NCI-H2107 (cell line): ENCODE measurements around the gene COG1.
"Not testable (repeated sequence)": the region's sequence is repeated elsewhere in the genome, so short reads cannot be mapped to it uniquely, and the experiment has no call there.

Experiments used
- DNase-seq: peaks from one replicate; lab custom pipeline; 2025; lab: John Stamatoyannopoulos, UW

COG1 gene

GRCh38 chr17:73192894-73193701, at the start of gene COG1:
Gene COG1 (plus strand): TSS chr17:73193055. CDS start chr17:73193070, 15 bp downstream.
- peak; percentile 76 for DNase-seq

DNA sequence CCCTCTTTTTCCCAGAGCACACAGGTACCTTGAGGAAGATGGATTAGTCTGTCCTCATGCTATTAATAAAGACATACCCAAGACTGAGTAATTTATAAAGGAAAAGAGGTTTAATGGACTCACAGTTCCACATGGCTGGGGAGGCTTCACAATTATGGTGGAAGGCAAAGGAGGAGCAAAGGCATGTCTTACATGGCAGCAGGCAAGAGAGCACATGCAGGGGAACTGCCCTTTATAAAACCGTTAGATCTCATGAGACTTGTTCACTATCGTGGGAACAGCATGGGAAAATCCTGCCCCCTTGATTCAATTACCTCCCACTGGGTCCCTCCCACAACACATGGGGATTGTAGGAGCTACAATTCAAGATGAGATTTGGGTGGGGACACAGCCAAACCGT, 48.6 kb upstream of the COG1 start:
- not testable (repeated sequence) for DNase-seq

DNA sequence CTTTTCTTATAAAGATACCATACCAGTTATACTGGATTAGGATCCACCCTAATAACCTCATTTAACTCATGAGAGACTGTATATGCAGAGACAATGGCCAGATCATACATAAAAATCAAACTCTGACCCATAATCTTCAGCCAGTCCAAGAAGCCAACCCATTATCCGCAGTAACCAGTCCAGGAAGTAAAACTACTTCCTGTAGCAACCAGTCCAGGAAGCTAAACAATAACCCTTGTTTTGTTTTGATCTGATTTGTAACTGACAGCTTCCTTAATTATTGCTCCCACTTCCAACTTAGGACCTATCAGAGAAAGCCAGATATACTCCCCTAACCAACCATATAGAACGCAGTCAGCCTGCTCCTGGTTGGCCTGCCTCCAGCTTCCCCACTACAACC, 47.2 kb upstream of the COG1 start:
- no peak for DNase-seq

- not testable (repeated sequence) for DNase-seq
Measured at GRCh38 chr17:73147791-73148190, 45.1 kb upstream of the COG1 start.

DNA sequence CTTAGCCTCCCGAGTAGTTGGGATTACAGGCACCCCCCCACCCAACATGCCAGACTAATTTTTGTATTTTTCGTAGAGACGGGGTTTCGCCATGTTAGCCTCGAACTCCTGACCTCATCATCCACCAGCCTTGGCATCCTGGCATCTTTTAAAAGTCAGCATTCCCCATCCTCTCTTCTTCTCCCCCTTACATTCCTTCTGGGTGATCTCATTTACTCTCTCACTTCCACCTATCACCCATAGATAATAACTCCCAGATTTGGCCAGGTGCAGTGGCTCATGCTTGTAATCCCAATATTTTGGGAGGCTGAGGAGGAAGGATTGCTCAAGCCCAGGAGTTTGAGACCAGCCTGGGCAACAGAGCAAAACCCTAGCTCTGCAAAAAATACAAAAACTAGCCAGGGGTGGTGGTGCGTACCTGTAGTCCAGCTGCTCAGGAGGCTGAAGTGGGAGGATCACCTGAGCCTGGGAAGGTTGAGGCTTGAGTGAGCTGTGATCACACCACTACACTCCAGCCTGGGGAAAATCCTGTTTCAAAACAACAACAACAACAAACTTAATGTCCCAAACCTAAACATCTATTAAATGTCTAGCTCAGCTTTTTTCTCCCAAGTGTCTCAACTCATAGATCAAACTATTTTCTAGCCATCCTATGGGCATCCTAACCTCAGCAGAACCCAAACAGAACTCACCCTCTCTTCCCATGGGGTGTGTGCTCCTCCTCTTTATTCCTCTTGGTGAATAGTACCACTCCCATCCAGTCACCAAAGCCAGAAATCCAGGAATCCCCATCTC, 44.1 kb upstream of the COG1 start:
- no peak for DNase-seq

DNA sequence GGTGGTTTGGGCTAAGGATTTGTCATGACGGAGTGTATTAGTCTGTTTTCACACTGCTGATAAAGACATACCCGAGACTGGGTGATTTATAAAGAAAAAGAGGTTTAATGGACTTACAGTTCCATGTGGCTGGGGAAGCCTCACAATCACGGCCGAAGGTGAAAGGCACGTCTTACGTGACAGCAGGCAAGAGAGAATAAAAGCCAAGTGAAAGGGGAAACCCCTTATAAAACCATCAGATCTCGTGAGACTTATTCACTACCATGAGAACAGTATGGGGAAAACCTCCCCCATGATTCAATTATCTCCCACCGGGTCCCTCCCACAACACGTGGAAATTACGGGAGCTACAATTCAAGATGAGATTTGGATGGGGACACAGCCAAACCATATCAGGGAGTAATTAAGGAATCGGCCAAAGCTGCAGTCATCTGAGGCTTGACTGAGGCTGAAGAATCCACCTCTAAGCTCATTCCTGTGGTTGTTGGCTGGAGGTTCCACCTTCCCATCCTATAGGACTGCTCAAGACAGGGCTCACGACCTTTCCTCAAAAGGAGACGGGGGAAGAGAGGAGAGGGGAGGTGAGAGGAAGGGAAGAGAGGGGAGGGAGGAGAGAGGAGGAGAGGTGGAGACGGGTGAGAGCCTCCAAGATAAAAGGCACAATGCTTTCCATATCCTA, 42.1 kb upstream of the COG1 start:
- DNase-seq: not testable (repeated sequence)

GRCh38 chr17:73151916-73152632, 40.8 kb upstream of the COG1 start:
- DNase-seq: no peak

- DNase-seq: no peak
Measured at GRCh38 chr17:73155410-73156165, 37.3 kb upstream of the COG1 start.

DNA sequence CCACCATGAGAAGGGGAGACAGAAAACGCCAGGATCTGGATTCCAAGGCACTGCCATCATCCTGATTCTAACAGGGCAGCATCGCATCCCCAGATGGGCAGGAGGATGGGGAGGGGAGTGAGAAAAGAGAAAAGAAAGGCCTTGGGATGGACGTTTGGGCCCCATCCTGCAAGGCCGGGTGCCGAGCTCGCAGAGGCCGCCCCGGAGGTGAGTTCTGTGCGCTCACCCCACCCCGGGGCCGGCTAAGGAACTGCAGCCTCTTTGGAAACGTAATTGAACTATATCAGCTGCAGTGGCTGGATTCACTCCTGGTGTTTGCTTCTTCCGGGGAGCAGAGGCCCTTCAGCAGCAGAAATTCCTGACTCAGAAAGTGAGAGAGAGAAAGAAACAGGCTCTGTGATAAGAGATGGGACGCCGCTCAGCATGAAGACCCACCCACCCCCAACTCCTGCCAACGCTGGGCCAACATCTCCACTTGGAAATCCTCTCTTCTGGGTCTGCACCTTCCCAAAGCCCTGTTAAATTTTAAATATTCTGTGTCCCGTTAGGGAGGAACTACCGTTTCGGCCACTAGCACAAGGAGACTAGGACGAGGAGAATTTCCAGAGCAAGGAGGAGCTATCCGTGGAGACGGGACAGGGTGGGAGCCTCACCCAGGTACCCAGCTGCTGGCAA, 36.6 kb upstream of the COG1 start:
- peak; percentile 32 for DNase-seq

DNA sequence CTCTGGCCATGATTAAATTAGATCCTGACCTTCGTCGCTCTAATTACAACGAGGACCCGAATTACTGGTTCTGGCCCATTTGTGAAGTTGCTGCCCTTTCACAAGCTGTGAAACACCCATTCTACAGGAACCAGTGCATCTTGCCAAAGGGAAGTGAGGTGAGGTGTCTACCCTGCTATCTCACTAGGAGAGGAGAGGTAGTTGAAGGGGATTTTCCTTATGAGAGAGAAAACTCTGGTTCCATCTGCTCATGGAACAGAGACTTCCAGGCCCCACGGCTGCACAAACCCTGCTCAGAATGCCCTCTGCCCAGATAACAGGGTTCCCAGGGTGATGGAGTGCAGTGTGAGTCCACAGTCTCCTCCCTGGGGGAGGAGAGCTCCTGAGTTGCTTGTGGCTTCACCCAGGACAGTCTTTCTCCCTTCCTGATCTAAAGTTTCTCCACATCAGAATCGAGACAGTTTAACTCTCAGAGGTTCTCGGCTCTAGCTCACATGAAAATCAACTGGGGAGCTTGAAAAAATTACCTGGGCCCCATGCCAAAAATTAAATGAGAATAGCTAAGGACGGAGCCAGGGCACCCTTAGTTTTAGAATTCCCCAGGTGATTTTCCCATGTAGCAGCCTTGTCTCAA, 35.9 kb upstream of the COG1 start:
- no peak for DNase-seq

DNA sequence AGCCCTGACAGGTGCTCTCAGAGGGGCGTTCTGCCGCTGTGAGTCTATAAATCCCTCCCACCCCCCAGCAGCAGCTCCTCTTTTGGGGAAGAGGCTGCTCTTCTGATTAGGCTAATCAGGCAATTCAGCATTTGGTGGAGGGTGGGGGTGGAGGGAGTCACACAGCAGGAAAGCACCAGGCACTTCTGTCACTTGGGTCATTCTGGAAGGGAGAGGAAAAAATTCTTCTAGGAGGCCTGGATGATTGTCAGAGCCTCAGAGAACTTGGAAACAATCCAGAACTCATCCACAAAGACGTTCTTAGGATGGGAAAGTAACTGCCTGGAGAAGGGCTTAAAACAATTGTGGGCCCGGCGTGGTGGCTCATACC, 35.3 kb upstream of the COG1 start:
- no peak for DNase-seq

- no peak for DNase-seq
Measured at GRCh38 chr17:73158133-73158532, 34.7 kb upstream of the COG1 start.

DNA sequence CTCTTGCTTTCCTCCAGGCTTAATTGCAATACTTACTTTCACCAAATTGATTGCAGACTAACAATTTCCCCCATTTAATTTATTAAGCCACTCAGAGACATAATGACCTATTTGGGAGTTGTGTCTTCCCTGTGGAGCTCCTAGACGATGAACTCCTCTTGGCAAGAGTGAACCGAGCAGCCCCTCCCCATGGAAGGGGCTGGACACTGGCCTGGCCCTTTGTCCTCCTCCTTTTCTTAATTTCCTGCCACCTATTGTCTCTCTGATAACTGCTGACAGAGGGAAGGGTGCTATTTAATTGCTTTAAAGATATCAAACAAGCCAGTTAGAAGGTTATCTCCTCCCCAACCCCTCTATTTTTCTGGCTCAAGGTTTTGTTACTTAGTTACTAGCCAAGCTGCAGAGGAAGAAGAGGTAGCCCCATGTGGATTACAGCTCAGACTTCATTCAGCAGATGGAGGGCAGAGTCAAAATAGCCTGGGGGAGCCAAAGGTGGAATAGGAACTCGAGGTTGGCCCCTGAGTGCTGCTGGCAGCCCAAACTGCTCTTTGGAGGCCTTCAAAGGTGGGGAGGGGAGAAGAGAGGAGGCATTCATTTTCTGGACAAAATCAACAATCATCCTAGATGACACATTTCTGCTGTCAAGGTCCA, 31.8 kb upstream of the COG1 start:
- DNase-seq: no peak

DNA sequence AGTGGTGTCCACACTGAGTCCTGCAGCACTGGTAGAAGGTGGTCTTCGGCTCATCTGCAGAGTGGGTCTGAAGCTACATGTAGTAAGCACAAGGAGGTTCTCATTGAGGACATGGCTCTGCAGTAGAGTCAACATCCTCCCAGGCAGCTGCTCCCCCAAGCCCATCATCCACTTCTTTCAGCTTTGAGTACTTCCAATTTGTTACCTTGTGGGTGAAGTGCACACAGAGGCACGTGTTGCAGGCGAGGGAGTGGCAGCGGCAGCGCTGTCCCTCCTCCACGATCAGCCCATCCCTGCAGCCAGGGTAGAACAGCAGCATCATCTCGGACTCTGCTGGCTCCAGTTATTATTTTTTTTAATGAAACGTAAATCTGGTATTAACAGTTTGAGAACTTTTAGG, 29.8 kb upstream of the COG1 start:
- no peak for DNase-seq

DNA sequence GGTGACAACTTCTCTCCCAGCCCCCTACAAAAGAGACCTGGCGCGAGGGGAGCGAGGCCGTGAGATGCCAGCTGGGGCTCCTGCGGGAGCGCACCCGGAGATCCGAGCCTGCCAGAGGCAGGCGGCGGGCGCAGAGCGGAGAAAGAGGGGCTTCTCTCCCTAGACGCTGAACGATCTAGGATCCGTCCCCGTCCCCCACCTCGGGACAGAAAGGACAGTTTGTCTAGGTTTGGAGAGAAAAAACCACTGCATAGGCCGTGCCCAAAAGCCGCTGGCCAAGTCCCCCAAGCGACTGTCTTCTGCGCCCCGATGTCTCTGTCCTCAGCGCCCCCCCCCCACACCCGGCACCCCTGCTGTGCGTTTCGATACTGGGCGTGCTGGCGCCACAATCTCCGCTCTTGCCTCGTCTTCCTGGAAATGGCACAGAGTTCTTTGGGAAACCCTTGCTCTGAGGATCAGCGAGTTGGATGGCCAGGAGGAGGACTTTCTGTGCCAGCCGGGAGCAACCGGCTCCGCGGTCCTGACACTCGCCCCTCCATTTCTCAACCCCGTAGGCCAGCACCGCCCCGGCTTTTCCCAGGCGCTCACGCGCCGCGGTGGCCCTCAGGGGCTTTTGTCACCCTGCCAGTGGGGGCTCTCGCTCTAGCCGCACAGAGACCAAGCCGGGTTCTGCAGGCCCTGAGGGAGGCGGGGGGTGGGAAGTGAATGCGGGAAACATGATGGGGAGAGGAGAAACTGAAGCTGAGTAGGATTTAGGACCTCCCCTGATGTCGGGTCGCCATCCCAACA, 27.0 kb upstream of the COG1 start:
- no peak for DNase-seq

DNA sequence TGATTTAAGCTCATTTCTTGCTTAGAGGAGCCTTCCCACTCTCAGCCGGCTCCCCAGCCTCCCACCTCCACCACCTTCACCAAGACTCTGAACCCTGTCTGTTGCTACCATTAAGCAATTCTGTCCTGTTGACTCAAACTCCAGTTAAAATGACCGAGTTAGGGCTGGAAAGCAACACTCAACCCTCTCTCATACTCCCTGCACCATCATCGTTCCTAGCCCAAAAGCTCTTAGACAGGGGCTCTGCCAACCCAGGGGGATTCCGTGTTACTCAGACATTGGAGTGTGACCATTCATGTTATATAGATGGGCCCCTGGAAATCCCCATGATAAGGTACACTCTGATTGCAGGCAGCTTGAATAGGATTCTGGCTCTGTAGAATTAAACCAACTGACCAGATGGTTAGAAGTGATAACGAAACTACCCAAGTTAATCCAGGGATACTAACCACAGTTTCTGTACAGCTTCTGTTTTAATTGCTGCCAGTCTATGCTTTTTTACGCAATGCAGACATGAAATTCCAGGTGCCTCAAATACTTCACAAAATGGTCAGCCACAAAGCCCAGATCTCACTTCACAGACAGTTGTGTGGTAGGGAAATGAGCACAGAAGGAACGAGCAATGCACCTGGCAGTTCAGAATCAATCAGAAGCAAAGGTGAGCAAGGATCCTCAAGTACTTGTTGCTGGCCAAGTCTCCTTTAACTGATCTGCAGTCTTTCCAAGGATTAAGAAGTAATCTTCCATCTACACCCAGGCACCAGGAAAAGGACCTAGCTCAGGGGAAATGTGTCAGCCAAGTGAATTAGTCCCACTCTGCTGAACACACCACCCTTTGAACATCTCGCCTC, 25.9 kb upstream of the COG1 start:
- DNase-seq: no peak

DNA sequence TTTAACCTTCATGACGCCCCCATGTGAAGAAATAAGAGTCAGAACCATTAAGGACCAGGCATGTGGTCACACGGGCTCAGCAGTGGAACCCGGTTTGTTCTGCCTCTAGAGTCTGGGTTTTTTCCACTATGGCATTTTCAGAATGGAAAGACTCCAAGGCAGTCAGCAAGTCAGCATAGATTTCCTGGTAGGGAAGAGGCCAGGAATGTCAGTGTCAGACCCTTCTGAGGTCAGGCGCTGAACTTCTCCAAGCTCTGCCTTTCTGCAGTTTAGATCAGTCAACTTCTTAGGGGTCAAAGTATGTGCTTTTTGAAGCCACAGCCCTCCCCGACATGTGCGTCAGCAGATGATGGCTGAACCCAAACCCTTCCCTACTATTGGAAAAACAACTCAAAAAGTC, 24.2 kb upstream of the COG1 start:
- no peak for DNase-seq

- no peak for DNase-seq
Measured at GRCh38 chr17:73170324-73170723, 22.5 kb upstream of the COG1 start.
